ENCODE results near the gene GRAMD1B.
A peak's percentile ranks its signal among the peaks of the same experiment; 100 is the strongest.

The GRAMD1B gene

DNA sequence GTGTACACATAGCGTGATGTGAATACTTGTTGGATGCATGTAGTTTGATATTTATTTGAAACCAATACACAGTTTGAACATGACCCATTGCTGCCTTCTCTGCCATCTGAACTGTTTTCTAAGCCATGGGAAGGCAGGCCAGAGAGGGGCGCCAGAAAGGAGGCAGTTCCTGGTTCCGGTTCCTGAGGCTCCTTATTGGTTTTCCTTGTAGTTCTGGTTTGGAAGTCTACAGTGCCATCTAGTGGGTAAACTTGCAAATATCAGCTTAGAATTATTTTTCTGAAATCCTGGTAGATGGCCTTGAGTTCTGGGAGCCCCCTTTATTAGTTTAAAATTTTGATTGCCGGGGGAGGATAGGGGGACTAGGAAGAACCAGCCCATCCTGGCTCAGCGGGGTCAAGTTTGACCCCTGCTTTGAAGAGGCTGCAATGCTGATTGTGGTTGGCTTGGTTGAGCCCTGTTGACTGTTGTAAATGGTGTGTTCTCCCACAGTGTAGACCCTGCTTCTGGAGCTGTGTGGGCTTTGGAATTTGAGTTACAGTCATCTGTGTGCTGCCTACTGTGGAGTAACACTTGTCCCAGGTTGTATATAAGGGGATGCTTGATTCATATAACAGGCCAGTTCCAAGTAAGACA lies 48.4 kb downstream of the GRAMD1B start:
- peak; percentile 15 for DNase-seq

DNA sequence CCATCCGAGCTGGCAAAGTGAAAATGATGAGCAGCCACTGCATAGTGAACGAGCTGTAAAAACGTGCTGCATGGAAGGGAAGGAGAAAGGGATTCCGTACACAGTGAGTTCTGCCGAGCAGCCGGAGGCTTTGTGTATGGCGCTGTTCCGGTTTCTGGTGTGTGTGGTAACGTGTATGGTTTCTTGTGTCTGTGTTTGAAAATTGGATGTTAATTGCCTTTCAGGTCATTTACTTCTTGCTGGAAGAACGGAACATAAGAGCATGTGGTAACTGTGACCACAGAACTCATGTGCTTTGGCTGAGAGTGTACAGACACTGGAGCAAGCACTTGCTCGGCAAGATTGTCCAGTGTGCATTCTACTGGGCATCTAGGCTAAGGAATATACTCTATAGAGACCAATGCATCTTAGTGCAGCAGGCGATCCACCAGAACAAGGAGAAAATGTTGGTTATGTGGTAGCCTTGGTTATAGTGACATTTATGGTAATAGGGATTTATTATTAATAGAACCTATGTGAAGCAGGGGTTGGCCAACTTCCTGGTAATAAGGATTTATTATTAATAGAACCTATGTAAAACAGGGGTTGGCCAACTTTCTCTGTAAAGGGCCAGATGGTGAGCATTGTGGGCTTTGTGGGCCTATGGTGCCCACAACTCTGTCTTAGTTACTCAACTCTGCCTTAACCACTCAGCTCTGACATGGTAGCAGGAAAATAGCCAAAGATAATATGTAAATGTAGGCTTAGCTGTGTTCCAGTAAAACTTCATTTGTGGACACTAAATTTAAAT lies 49.2 kb downstream of the GRAMD1B start:
- no peak for DNase-seq

DNA sequence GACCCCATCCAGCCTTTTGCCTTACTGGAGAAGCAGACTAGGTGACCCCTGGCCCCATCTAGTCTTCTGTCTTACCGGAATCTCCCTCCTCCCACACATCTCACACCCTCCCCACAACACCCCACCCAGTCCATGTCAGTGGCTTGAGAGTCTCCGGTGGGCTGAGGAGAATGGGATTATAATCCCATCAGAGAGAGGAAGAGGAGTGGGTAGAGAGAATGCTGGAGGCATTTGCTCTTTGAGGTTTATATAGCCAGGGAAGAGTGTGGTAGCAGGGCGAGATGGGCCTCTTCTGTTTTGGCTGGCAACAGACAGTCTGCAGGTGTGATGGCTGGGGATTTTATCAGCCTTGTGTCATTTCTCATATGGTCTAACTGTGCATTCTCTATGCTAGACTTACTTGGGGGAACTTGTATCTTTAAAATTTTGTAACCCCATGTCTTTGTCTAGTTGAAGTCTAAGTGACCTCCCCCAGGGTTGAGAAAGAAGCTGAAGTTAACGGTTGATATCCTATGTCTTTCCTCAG lies 50.3 kb downstream of the GRAMD1B start:
- no peak for DNase-seq

DNA sequence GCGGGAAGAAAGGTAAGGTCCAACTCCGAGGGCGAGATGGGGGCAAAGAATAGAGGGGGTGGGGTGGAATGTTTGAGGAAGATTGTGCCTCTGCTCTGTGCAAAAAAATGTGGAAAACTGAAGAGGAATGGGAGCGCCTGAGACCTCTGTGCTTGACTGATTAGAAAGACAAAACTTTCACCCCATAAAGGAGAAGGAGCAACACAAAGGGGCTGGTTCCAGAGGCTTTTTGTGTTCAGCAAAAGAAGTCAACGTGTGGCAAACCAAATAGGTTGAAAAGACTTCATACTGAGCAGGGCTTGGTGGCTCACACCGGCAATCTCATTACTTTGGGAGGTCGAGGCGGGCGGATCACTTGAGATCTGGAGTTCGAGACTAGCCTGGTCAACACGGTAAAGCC lies 50.8 kb downstream of the GRAMD1B start:
- DNase-seq: no peak

DNA sequence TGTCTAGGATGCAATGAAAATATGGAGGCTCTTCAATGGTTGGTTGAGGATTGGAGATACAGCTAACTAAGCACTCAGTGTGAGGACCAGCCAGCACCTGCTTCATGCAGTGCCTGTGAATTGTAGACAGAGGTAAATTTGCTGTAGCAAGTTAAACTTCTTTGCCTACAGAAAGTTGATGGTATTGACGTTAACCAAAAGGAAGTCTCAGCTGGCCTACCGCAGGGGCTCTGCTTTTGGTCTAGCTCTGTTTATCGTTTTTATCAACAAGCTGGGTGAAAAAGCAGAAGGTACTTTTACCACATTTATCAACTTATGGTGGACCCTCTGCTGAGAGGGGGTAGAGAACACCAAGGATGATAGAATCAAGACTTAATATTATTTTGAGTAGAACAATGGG lies 51.6 kb downstream of the GRAMD1B start:
- DNase-seq: no peak

DNA sequence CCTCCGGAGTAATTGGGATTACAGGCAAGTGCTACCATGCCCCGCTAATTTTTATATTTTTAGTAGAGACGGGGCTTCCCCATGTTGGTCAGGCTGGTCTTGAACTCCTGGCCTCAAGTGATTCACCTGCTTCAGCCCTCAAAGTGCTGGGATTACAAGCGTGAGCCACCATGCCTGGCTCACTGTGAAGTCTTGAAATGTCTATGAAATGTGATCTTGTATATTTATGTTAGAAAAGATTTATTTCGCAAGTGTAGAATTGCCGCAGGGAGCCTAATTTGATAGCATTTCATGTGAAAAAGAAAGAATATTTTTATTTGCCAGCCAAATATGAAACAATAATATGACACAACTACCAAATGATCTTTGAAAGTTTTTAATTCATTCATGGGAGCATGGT lies 52.1 kb downstream of the GRAMD1B start:
- no peak for DNase-seq

DNA sequence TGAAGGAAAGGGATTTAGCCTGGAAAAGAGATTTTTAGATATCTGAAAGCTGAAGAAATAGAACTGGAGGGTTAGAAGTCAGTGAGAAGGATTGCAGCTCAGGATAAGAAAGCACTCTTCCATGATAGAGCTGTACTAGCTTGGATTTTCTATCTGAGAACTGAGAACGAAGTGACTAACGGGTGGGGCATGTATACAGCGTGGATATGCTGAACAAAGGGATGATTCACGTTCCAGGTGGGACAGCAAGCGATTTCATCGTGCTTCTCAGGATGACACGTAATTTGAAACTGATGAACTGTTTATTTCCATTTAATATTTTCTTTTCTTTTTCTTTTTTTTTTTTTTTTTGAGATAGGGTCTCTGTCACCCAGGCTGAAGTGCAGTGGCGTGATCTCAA lies 53.0 kb downstream of the GRAMD1B start:
- DNase-seq: no peak

DNA sequence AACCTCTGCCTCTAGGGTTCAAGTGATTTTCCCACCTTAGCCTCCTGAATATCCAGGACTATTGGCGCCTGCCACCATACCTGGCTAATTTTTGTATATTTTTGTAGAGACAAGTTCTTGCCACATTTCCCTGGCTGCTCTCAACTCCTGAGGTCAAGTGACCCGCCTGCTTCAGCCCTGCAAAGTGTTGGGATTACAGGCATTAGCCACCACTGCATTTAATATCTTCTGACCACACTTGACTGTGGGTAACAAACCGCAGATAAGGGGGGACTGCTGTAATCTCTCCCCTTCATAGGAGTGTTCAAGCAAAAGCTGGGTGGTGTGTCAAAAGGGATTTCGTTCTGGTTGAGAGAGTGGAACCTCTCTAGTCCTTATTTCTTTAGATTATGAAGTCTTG lies 53.4 kb downstream of the GRAMD1B start:
- DNase-seq: no peak

DNA sequence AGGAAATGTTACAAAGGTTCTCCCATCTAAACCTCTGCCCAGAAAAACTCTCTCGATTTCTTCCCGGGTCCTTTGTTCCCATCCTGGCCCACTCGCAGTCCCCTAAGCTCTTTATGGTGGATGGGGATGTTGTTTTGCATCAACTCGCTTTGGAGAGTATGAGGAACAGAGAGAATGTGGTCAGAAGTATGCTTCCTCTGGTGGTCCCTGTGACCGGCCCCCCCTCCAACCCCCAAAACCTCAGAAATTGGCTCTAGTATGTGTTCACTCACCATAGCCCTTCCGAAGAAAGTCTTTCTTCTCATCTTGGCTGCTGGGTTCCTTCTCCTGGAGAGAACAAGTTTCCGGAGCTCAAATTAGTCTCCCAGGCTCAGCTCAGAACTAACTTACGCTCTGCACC lies 54.4 kb downstream of the GRAMD1B start:
- no peak for DNase-seq

DNA sequence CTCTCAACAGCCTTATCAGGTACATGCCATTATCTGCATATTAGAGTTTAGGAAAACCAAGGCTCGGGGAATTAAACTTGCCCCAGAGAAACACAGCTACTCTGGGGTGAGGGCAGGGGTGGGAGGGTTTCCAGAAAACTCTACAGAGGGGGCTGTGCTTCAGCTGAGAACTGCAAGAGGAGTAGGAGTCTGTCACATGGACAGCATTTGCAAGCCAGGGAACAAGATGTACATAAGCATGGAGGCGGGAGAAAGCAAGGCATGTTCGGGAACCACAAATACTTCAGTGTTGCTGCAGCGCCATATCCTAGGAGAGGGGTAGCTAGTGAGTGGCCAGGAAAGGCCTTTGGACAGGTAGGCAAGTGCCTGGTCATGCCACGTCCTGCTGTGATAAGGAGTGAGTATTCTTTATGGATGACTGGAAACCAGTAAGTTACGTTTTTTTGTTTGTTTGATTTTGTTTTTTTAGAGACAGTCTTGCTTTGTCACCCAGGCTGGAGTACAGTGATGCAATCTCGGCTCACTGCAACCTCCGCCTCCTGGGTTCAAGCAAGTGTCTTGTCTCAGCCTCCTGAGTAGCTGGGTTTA lies 57.2 kb downstream of the GRAMD1B start:
- DNase-seq: no peak

DNA sequence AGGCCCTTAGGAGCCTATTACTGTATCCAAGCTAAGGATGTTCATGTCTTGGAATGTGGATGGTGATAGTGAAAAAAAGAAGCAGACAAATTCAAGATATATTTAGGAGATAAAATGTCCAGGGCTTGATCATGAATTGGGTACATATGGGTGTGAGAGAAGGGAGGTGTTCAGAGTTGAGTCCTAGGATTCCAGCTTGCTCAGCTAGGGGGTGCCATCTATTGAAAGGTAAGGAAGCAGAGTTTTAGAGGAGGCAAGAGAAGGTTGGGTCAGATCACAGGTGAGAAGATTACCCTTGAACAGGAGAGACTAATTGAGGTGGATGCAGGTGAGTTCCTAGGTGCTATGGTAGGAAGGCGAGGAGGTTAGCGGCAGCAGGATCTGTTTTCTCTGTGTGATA lies 60.5 kb downstream of the GRAMD1B start:
- DNase-seq: no peak

DNA sequence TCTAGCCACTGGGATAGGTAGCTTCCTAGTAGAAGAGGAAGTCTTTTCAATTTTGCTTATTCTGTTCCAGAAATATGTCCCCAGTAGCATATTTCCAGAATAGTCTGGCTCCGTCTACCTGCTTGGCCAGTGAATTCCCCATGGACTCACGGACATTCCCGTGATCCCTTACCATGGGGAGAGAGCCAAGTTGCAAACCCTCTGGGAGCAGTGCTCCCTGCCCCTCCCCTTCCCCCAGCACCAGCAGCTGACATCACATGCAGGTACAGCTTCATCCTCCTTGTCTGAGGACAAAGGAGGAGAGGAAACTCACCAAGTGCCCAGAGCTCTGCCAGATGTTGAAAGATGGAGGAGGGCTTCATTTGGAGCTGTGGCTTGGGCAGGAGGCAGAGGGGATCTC lies 61.2 kb downstream of the GRAMD1B start:
- DNase-seq: no peak

DNA sequence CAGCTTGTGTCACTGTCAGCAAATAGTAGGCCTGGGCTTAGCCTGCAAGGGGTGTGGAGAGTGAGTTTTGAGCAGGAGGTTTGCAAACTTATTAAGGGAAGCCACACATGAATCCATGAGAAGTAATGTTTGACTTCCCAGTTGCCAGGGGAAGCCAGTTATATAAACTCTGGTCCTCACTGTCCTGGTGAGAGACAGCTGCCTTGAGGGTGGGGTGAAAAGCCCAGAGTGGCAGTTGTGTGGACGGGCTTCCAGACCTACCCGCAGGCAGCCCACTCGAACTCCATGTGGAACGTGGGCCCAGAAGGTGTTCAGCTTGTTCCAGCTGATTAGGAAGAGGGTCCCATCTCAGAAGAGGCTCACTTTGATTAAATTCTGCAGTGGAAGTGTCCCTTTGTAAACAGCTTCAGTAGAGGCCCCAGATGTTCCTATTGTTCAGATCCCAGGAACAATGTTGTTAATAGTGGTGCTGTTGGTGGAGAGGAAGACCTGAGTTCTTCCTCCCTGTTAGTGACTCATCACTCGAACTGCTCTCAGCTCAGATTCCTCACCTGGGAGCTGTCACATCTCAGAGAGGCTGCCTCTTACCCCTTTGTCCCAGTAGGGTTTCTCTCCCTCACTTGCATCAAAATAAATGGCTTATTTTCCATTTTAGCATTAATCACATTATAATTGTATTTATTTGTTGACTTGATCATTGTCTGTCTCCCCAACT lies 63.4 kb downstream of the GRAMD1B start:
- DNase-seq: no peak

DNA sequence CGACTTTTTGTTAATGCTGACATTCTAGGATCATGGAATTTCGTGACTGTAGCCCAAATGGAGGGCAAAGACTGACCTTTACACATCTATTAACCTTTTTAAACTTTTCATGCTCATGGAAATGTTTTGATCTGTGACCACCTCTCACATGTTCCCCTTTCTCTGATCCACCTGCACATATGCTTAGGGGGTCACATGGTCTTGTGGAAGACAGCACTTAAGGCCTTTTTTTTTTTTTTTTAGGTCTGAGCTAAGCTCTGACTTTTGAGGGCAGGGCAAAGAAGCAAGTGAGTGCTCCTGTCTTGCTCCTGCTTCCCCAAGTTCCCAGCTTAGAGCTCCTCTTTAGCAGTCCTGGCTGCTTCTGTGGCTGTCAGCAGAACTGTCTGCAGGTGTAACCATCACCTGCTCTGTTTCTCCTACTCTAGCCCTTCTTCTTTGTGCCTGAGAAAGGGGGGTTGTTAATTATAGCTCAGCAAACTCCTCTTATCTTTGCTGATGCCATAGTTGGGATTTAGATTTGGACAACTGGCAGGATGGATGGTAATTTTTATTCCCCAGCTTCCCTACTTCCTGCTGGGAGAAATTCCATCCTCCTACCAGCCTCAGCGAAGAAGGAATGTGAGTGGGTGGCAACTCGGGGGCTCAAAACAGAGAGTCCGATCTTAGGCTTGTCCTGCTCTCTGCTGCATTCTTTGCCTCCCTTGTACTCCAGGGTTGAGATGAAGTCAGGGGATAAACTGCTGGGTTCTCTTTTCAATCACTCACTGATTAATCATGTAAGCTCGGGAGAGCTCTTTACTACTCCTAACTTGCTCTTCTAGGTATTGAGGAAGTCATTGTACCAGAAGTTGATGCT lies 64.4 kb downstream of the GRAMD1B start:
- DNase-seq: peak; percentile 18

DNA sequence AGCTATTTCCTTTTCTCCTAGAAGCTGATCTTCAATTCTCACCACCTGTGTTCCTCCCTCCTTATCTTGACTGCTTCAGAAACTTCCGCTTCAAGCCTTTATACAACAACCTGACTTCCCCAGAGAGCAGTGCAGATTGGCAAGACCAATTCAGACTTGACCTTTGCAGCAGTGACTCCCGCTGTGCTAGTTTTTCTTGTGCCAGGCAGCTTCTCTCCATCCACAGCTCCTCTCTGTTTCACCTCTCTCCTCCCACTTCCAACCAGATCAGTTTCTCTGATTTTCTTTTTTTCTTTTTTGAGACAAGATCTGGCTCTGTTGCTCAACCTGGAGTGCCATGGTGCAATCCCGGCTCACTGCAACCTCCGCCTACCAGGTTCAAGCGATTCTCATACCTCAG lies 74.3 kb downstream of the GRAMD1B start:
- DNase-seq: no peak

DNA sequence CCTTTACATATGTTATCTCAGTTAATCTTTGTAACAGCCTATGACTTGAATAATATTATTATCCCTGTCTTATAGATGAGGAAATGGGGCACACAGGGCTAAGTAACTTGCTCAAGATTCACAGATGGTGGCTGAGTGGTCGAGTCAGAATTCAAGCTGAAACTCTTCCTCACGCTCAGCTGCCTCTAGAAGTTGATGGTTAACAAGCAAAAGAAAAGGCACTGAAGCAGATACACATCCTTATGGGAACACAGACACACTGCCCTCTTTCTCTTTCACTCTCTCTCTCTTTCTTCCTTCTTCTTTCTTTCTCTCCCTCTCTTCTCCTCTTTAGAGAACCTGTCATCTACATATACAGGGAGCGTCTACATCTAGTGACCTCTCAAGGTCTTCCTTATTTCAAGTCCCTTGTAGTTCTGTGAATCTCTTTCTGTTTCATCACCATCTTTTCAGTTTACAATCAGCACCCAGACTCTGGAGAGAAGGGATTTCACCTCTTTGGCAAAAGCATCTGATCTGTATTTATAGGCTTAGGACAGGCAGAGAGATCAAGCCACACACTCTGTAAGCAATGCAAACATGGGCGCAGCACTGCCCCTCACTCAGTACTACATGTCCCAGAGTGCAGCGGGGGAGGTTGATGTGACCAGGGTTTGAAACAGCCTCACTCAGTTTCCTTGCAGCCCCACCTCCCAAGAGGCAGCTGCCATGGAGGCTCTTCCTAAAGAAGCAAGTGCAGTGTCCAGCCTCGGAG lies 75.7 kb downstream of the GRAMD1B start:
- no peak for DNase-seq

DNA sequence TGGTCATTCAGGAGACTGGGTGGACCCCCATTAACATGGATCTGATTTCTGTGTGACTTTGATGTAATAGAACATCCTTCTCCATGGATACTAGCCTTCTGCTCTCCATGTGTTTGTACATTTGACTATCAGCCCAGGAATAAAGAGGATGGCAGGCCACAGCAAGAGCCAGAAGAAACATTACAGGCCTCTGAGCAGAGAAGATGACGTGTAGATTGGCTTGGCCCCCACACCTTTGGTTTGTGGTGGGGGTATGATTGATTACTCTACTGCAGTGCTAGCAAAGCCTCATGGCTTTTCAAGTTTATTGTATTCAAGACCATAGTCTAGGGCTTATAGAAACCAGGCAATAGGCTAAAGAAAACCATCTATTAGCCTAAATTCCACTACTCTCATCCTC lies 77.0 kb downstream of the GRAMD1B start:
- DNase-seq: no peak

DNA sequence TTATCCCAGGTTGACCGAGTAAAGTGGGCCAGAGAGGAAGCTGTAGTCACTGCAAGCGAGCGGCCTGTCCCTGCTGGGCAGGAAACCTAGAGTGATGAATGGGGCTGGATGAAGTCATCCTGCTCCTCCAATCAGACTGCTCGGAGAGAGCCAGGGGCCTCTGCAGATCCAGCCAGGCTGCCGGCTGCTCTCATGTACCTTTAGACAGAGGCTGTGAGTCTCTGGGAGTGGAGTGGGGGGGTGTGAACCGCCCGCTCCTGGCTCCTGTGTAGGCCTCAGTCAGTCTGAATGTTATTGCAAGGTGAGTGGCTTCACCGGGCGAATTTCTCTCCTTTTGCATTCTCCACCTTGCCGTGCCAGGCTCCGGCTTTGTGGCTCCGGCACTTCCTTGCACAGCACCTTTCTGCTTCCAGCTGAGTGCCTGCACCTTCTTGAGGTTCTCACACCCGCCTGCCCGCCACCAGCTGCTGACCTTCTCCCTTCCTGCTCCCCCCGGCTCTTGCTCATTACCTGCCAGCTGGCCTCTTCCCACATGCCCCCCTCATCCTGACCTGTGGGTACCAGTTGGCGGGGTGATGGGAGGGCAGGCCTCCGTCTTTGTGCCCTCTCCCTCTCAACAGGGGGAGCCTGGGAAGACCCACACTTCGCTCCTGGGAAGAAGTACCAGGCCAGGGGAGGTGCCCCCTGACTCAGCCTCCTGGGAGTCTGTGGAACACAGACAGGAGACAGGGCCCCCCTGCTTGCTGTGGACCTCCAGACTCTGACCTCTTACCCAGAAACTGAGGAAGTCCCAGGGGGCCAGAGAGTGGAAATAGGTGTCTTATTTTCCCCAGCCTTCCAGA lies 79.9 kb downstream of the GRAMD1B start:
- no peak for DNase-seq

DNA sequence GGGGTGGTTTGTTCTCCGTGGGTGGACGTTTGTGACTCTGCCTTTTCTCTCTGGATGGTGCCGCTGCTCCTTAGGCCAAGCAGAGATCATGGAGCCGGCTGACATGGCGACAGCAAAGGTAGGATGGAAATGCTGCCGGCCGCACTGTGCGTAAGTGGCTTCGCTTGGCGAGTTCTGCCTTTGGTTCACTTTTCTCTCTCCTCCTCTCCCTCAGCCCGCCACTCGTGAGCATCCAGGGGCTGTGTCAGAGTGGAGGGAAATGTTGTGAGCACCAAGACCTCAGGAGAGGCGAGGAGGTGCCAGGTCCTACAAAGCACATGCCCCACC lies 80.5 kb downstream of the GRAMD1B start:
- DNase-seq: no peak

DNA sequence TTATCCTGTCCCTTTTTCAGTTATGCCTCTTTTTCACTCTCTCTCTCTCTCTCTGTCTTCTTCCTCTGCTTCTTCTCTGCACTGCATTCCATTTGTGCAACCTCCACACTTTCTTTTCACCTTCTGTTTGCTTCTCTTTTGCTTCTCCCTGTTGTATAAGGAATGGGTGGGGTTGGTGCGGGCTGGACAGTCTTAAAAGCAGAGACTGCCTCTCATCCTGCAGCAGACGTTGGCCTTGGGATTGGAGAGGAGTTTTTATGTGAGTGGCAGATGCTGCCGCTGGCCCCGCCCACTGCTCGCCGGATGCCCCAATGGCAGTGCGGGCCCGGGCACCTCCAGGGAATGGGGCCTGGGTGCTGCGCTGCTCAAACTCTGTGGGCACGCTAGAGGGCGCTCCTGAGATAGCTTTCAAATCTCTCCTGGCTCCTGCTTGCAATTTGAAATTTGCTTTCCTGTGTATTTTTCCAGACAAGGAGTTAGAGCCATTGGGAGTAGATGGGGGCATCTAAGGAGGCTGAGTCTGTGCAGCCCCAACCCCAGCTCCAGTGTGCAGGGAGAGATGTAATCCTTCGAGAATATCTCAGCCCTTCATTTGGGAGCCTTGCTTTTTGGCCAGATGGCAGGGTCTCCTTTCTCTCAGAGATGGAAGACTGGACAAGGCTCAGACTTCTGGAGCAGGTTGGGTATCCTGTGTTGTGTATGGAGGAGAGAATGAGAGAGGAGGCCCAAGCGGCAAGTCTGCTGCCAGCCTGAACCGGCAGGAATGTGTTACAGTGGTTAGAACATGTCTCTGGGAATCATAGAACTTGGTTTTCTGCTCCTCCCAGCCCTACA lies 81.2 kb downstream of the GRAMD1B start:
- peak; percentile 86 for DNase-seq
